ENCODE measurements around the gene LMOD3. TPM values are rescaled to one million over a fixed set of nuclear protein-coding genes. Genes with fewer than 3 reads are reported as not detected.

Gene LMOD3
- total and polyA plus RNA-seq, 7 donors = 0.01 to 0.23 TPM; not detected in 5

GRCh38 chr3:69141313-69141712, 18.9 kb upstream of the LMOD3 start:
- H3K27ac ChIP-seq = no peak overlapping the region
- no peak overlapping the region for H3K4me3 ChIP-seq
- H3K36me3 ChIP-seq = no peaks in the 10 kb centered on the region
- TF ChIP-seq POLR2AphosphoS5 (IDR thresholded peaks at IDR 0.05) = no peak
- no peak for TF ChIP-seq EP300 (IDR thresholded peaks at IDR 0.05)
- no peak for DNase-seq
- no peaks in the 10 kb centered on the region for H3K4me1 ChIP-seq
- intact Hi-C loops (cut with DNase I) = no loop called here
- H3K27me3 ChIP-seq = no peaks in the 10 kb centered on the region
- H3K9me3 ChIP-seq = no peaks in the 10 kb centered on the region

GRCh38 chr3:69137412-69137811, 15.0 kb upstream of the LMOD3 start:
- Histone ChIP-seq H3K27ac (no peak overlapping the region), H3K27me3 (no peaks in the 10 kb centered on the region), H3K9me3 (no peaks in the 10 kb centered on the region), H3K36me3 (no peaks in the 10 kb centered on the region), H3K4me1 (no peaks in the 10 kb centered on the region), H3K4me3 (no peak overlapping the region)
- TF ChIP-seq EP300 (IDR thresholded peaks at IDR 0.05) (no peak), CTCF (IDR thresholded peaks at IDR 0.05) (no peak), POLR2A (IDR thresholded peaks at IDR 0.05) (no peak), POLR2AphosphoS5 (IDR thresholded peaks at IDR 0.05) (no peak)
- 89 to 97% methylated on average over 2 of the region's 2 CpGs for WGBS, 2 donors
- DNase-seq = no peak
- intact Hi-C loops (cut with DNase I) = no loop called here

GRCh38 chr3:69137005-69137404, 14.6 kb upstream of the LMOD3 start:
- Histone ChIP-seq H3K4me1 (no peaks in the 10 kb centered on the region), H3K9me3 (no peaks in the 10 kb centered on the region), H3K4me3 (no peak overlapping the region), H3K36me3 (no peaks in the 10 kb centered on the region), H3K27me3 (no peaks in the 10 kb centered on the region), H3K27ac (no peak overlapping the region)
- intact Hi-C loops (cut with DNase I) = no loop called here
- no peak for DNase-seq
- TF ChIP-seq POLR2AphosphoS5 (IDR thresholded peaks at IDR 0.05) (no peak), POLR2A (IDR thresholded peaks at IDR 0.05) (no peak), CTCF (IDR thresholded peaks at IDR 0.05) (no peak), EP300 (IDR thresholded peaks at IDR 0.05) (no peak)

GRCh38 chr3:69130689-69131088, 8.3 kb upstream of the LMOD3 start:
- Histone ChIP-seq H3K27ac (no peak overlapping the region), H3K4me1 (no peaks in the 10 kb centered on the region), H3K9me3 (no peaks in the 10 kb centered on the region), H3K4me3 (no peak overlapping the region), H3K27me3 (no peaks in the 10 kb centered on the region), H3K36me3 (no peaks in the 10 kb centered on the region)
- TF ChIP-seq EP300 (IDR thresholded peaks at IDR 0.05) (no peak), CTCF (IDR thresholded peaks at IDR 0.05) (no peak), POLR2AphosphoS5 (IDR thresholded peaks at IDR 0.05) (no peak), POLR2A (IDR thresholded peaks at IDR 0.05) (no peak)
- no peak for DNase-seq
- intact Hi-C loops (cut with DNase I) = no loop called here

GRCh38 chr3:69129531-69129930, 7.1 kb upstream of the LMOD3 start:
- H3K27ac ChIP-seq = no peak overlapping the region
- H3K9me3 ChIP-seq = no peaks in the 10 kb centered on the region
- H3K4me3 ChIP-seq = no peak overlapping the region
- 24 to 37% methylated on average over 1 of the region's 1 CpG for WGBS, 2 donors
- intact Hi-C loops (cut with DNase I) = no loop called here
- H3K36me3 ChIP-seq = no peaks in the 10 kb centered on the region
- H3K27me3 ChIP-seq = no peaks in the 10 kb centered on the region
- no peaks in the 10 kb centered on the region for H3K4me1 ChIP-seq
- no peak for TF ChIP-seq POLR2A (IDR thresholded peaks at IDR 0.05)
- TF ChIP-seq EP300 (IDR thresholded peaks at IDR 0.05) = no peak
- TF ChIP-seq CTCF (IDR thresholded peaks at IDR 0.05) = no peak
- no peak for TF ChIP-seq POLR2AphosphoS5 (IDR thresholded peaks at IDR 0.05)
- DNase-seq = no peak
